ENCODE data around the gene FHOD3. TPM values are rescaled to one million over a fixed set of nuclear protein-coding genes. Genes with fewer than 3 reads are reported as not detected.

FHOD3 gene
- total and polyA plus RNA-seq, 2 of the 8 experiments (the other 6 are each of a cell fraction or from before 2014, with no cell fraction given): 9.7 to 10.5 TPM

- Histone ChIP-seq H2BK120ac (replicated peaks; ENCODE audit: low read depth, low read length) (no peak overlapping the region), H3K27ac (ENCODE audit: low read depth, low read length) (no peak overlapping the region), H3K56ac (replicated peaks; ENCODE audit: insufficient read length, low read depth, low read length) (no peak overlapping the region), H3K23ac (ENCODE audit: insufficient read length) (no peak overlapping the region), H2BK15ac (ENCODE audit: low read length) (no peak overlapping the region), H3K18ac (ENCODE audit: extremely low read depth, low read length) (peak overlapping the region; percentile 19; the same call in 1 of the 2 replicates), H3K27me3 (replicated peaks in 1 of 4; ENCODE audit: control insufficient read depth in 3 of 4, extremely low read depth in 1 of 4, insufficient read depth in 3 of 4, low read length in 3 of 4) (no peaks in the 10 kb centered on the region), H4K8ac (ENCODE audit: extremely low read depth, insufficient read depth, low read length) (no peak overlapping the region), H4K5ac (ENCODE audit: insufficient read length, low read depth, low read length) (no peak overlapping the region), H2AK5ac (ENCODE audit: low read depth, low read length) (0 out of 2 replicates have a peak overlapping the region, but pooled peaks have one; percentile 47), H3K4ac (replicated peaks; ENCODE audit: insufficient read length, low read depth, low read length) (peak overlapping the region; percentile 19), H2AFZ (ENCODE audit: low read length) (no peak overlapping the region), H2BK20ac (ENCODE audit: low read length) (no peak overlapping the region), H3K9me3 (ENCODE audit: insufficient read depth in 2 of 2, low read depth in 1 of 2, low read length in 1 of 2) (no peaks in the 10 kb centered on the region), H3K9ac (replicated peaks in 1 of 4; ENCODE audit: extremely low read depth in 1 of 4, low read depth in 3 of 4, low read length in 3 of 4) (no peak overlapping the region), H3K36me3 (ENCODE audit: control insufficient read depth in 2 of 4, insufficient read depth in 4 of 4, low read length in 3 of 4) (no peaks in the 10 kb centered on the region), H3K14ac (ENCODE audit: insufficient read length) (no peak overlapping the region), H3K4me3 (ENCODE audit: extremely low read depth in 1 of 4, insufficient read depth in 2 of 4, low read depth in 3 of 4, low read length in 4 of 4) (no peak overlapping the region), H4K91ac (replicated peaks; ENCODE audit: insufficient read length, low read length) (peak overlapping the region; percentile 3), H3K4me2 (ENCODE audit: insufficient read depth in 1 of 2, low read depth in 2 of 2, low read length in 2 of 2) (peak overlapping the region in 1 of 2 experiments; percentile 28; a peak in 1 of 4 replicates), H4K20me1 (replicated peaks in 1 of 2; ENCODE audit: control insufficient read depth in 1 of 2, insufficient read depth in 2 of 2, low read length in 2 of 2) (no peaks in the 10 kb centered on the region), H3K79me1 (ENCODE audit: low read depth, low read length) (no peaks in the 10 kb centered on the region; the same call in 1 of the 2 replicates), H3K4me1 (replicated peaks in 1 of 4; ENCODE audit: control insufficient read depth in 3 of 4, insufficient read depth in 4 of 4, low read length in 3 of 4) (peaks cover 3 to 11% (median 5%) of the 10 kb centered on the region in 4 experiments; a peak in 6 of 7 replicates), H2BK5ac (ENCODE audit: low read depth, low read length) (peak overlapping the region; percentile 16; the same call in 1 of the 2 replicates), H3K79me2 (ENCODE audit: control insufficient read depth in 1 of 2, insufficient read depth in 2 of 2, low read length in 2 of 2) (no peaks in the 10 kb centered on the region), H3K23me2 (ENCODE audit: low read depth, low read length) (no peaks in the 10 kb centered on the region; the same call in 1 of the 2 replicates), H2BK12ac (ENCODE audit: low read depth, low read length) (no peak overlapping the region)
- peak; percentile 13 for FAIRE-seq
- DNase-seq (ENCODE audit: low read depth in 1 of 2, low spot score in 2 of 2): no peak
- ChIA-PET POLR2A (ENCODE audit: partially characterized antibody) (no interaction called here), CTCF (ENCODE audit: partially characterized antibody) (interaction anchor here (0.6 to 1.9 kb wide), 5 partner anchors 10 to 101 kb away, joined by 3 to 7 read pairs (median 3); no protein-coding TSS in a partner anchor)
- 86% methylated on average over 5 of the region's 5 CpGs; no CpG with 5 or more reads in 1 of the 2 experiments for WGBS, 2 experiments (ENCODE audit: extremely low coverage in 1 of 2, insufficient coverage in 1 of 2, insufficient read length in 1 of 2, insufficient replicate concordance in 2 of 2, low coverage in 1 of 2, low lambda C conversion rate in 2 of 2, missing lambda C conversion rate in 1 of 2)
- TF ChIP-seq TEAD4 (IDR thresholded peaks at IDR 0.05; ENCODE audit: low read depth, low read length) (no peak), CTBP2 (IDR thresholded peaks at IDR 0.05; ENCODE audit: borderline replicate concordance, insufficient read depth, insufficient read length, low read length) (no peak), SRF (IDR thresholded peaks at IDR 0.05; ENCODE audit: low read depth, low read length) (no peak), MAX (IDR thresholded peaks at IDR 0.05) (no peak), RBBP5 (IDR thresholded peaks at IDR 0.05; ENCODE audit: borderline replicate concordance, low read depth, low read length) (no peak), USF2 (IDR thresholded peaks at IDR 0.05; ENCODE audit: low read length) (no peak), TAF7 (optimal IDR thresholded peaks at IDR 0.05; ENCODE audit: borderline replicate concordance, low read depth, low read length) (no peak), BCL11A (IDR thresholded peaks at IDR 0.05; ENCODE audit: low read depth in 2 of 2, low read length in 2 of 2) (no peak), PHF8 (conservative IDR thresholded peaks at IDR 0.05; ENCODE audit: low read depth, low read length) (no peak), RNF2 (IDR thresholded peaks at IDR 0.05; ENCODE audit: borderline replicate concordance, low read depth, low read length, missing control alignments, poor library complexity, severe bottlenecking) (no peak), RXRA (IDR thresholded peaks at IDR 0.05; ENCODE audit: insufficient read depth, low read depth, low read length) (no peak)
Measured at GRCh38 chr18:36471393-36471792, 173.9 kb downstream of the FHOD3 start.
